ENCODE data around the gene PEX11G. TPM values are rescaled to one million over a fixed set of nuclear protein-coding genes. Genes with fewer than 3 reads are reported as not detected.

Gene PEX11G
- total and polyA plus RNA-seq, 8 donors, result 1.5 to 6.8 (median 2.5) TPM

- no peak overlapping the region for H3K27ac ChIP-seq
- H3K36me3 ChIP-seq, result no peaks in the 10 kb centered on the region
- TF ChIP-seq CTCF (IDR thresholded peaks at IDR 0.05), result no peak
- 89 to 91% methylated on average over 31 to 35 of the region's 35 CpGs for WGBS, 2 donors
- no peaks in the 10 kb centered on the region for H3K27me3 ChIP-seq
- FAIRE-seq (no peak), ATAC-seq (peak in 1 of 4 donors; percentile 13), DNase-seq (no peak)
- H3K4me1 ChIP-seq, result no peaks in the 10 kb centered on the region
- H3K9me3 ChIP-seq, result no peaks in the 10 kb centered on the region
- intact Hi-C loops (cut with DNase I), result no loop called here
- no peak overlapping the region for H3K4me3 ChIP-seq
These were observed 11.9 kb downstream of the PEX11G start for GRCh38 chr19:7476777-7477494.

DNA sequence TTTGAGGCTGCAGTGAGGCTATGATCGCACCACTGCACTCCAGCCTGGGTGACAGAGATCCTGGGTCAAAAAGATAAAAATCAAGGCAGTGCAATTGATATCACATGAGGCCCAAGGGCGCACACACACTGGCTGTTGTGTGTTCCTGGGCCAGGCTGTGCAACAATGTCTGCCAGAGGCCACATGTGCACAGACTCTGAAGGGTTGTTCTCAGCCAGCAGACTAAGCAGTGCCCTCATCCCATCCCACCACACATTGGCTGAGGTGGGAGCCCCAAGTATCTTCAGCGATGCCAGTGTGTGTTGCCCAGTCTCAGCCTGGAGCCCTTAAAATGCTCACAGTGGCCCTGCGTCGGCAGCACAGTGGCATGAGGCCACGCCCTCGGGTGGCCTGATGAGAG lies 12.6 kb downstream of the PEX11G start:
- no peak overlapping the region for H3K27ac ChIP-seq
- no peaks in the 10 kb centered on the region for H3K36me3 ChIP-seq
- H3K27me3 ChIP-seq, result no peaks in the 10 kb centered on the region
- no peak for TF ChIP-seq CTCF (IDR thresholded peaks at IDR 0.05)
- FAIRE-seq (no peak), ATAC-seq (peak in 1 of 4 donors; percentile 8), DNase-seq (no peak)
- H3K4me3 ChIP-seq, result no peak overlapping the region
- H3K9me3 ChIP-seq, result no peaks in the 10 kb centered on the region
- 86 to 89% methylated on average over 7 of the region's 7 CpGs for WGBS, 2 donors
- intact Hi-C loops (cut with DNase I), result no loop called here
- peaks cover 0 to 2% (median 0%) of the 10 kb centered on the region in 3 donors for H3K4me1 ChIP-seq

DNA sequence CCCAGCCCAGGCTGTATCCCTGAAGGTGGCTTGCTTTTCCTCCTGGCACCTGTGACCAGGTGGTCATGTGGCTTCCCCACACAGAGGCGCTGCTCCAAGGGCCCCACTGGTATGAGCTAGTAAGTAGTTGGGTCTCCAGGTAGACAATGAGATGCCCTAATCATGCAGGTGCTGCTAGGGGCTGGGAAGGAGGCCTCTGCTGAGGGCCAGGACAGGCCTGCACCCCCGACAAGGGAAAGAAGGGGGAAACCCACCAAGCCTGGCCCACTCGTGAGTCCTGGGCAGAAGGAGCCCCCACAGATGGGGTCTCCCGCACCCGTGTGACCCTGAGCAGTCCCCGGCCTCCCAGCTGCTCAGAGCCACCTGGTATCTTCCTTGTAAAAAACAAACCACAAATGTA lies 13.2 kb downstream of the PEX11G start:
- WGBS, 2 donors, result 84 to 86% methylated on average over 6 of the region's 6 CpGs
- no peak overlapping the region for H3K27ac ChIP-seq
- peaks cover 0 to 4% (median 2%) of the 10 kb centered on the region in 3 donors for H3K4me1 ChIP-seq

DNA sequence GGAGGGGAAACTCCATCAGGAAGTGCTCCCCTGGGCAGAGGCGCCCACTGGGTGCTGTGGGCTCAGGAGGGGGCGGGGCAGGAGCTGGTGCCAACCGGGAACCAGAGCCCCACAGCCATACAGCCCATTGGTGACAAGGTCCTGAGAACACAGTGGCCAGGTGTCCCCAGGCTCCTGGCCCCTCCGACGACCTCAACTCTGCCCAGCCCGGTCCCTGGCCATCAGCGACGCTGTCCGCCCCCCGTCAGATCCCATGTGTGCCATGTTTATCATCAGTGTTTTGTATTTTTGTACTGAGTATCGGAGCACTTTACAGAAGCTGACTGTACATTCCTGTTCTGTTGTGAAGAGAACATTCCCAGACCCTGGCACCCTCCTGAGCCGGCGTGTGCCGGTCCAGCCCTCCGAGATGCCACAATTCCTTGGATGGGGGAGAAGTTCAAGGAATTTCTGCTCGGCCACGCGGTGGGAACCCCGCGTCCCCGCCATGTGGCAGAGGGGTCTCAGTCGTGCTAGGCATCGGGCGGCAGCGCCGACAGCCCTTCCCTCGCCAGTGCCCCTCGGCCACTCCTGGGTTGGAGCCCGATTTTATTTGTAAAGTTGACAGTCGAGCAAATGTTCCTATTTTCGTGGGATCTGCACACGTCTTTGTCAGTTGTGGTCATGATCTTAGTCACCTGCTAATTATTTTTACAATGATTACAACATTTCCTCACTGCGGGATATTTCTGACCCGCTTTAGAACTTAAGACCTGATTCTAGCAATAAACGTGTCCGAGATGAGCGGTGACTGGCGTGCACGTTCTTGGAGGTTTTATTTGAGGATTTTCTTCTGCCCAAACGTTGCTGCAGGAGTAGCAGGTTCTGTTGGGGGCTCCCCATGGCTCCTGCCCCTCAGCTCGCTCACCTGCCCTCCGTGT lies 16.9 kb downstream of the PEX11G start:
- Histone ChIP-seq H3K27ac (no peak overlapping the region), H3K36me3 (peaks cover 0 to 24% (median 14%) of the 10 kb centered on the region in 3 donors), H3K4me3 (no peak overlapping the region), H3K4me1 (peaks cover 0 to 4% (median 2%) of the 10 kb centered on the region in 3 donors), H3K9me3 (no peaks in the 10 kb centered on the region), H3K27me3 (no peaks in the 10 kb centered on the region)
- TF ChIP-seq CTCF (IDR thresholded peaks at IDR 0.05), result no peak
- 92% methylated on average over 42 of the region's 42 CpGs for WGBS, 2 donors
- no peak for FAIRE-seq
- no peak for ATAC-seq
- no peak for DNase-seq
- intact Hi-C loops (cut with DNase I), result no loop called here

More for the DNA sequence above, 13.2 kb downstream of the PEX11G start:
- ATAC-seq (no peak), DNase-seq (no peak), FAIRE-seq (no peak)
- Histone ChIP-seq H3K27me3 (no peaks in the 10 kb centered on the region), H3K9me3 (no peaks in the 10 kb centered on the region), H3K36me3 (peaks cover 0 to under 1% (median 0%) of the 10 kb centered on the region in 3 donors), H3K4me3 (no peak overlapping the region)
- TF ChIP-seq CTCF (IDR thresholded peaks at IDR 0.05), result no peak
- intact Hi-C loops (cut with DNase I), result no loop called here

All from pancreas (tissue), 10 donors.